ENCODE measurements around the gene NR1D1.

The NR1D1 gene

DNA sequence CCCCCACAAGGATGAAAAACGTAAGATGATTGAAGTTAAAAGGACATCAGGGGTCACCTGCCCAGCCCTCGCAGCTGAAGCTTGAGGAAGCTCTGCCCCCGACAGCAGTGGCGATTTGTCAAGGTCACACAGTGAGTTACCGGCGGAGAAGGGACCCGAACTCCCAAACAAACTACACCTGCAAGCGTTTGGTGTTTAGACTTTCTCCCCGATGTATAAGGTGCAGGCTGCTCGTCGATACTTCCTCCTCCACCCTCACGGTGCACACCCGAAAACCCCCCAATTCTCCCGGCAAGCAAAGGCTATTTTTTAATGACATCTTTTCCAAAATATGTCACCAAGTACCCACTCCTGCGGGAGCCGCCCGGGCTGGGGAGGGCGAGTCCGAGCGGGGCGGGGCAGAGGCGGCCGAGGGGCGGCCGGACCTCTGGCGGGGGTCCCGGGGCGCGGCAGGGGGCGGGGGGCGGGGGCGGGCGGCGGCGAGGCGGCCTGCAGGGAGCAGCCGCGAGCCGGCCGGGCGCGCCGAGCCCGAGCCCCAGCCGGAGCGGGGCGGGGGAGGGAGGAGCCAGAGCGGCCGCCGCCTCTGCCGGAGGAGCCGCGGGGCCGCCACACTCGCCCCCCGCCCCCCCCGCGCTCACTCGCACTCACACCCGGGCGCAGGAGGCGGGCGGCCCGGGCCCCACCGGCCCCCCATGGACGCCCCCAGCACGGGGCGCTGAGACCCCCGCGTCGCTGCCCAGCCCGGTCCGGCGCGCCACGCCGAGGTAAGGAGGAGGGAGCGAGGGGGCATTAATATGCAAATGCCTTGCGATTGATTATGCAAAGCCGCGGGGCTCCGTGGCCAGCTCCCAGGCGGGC lies 37.8 kb downstream of the NR1D1 start, which contains the start of gene THRA:
Gene THRA, plus strand, starts transcription at position 637 of the 858 bp plus-strand sequence. CDS start 11,524 bp downstream, outside the sequence.
- DNase-seq: peak; percentile 80

DNA sequence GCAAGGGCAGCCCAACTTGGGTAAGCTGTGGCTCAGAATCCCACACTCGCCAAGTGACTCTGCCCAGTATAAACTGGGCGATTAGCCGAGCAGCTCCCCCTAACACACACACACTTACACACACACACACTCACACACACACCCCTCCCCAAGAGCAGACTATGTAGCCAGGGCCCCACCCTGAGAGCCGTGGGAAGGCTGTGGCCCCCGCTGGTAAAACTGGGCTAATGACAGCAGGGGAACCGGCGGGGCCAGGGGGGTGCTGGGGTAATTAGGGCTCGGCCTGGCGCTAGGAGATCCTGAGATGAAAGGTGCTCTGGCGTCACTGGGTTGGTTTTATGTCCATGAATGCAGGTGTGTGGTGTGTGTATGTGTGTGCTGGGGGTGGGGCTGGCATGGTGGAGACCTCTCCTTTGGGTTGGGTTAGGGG lies 38.8 kb downstream of the NR1D1 start:
- no peak for DNase-seq

DNA sequence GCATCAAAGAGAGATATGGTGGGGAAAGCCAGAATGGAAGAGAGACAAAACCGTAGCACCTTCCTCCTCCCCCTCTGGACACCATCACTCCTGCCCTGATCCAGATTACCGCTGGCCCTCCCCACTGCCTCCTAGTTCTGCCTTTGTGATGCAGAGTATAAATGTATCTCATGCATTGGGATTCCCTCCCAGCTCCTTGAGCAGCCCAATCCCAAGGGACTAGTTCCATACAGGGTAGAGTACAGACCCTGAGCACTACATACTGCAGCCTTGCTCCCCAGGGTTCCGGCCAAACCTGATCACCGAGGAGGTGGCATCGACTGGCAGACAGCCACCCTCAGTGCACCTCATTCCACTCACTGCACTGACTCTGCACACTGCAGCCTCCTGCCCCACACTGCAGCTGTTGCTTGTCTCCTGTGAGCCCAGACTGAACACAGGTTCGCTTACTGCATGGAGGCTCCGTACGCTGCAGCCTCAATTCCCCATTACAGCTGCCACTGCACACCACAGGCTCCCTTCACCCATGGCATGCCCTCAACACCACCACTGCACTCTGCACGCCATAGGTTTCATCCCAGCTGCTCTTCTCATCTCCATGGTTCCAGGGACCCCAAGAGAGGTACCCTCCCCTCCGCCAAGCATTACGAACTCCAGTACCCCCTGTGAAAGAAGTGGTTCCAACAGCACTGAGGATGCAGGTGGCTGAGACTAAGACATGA lies 39.3 kb downstream of the NR1D1 start:
- DNase-seq: no peak

DNA sequence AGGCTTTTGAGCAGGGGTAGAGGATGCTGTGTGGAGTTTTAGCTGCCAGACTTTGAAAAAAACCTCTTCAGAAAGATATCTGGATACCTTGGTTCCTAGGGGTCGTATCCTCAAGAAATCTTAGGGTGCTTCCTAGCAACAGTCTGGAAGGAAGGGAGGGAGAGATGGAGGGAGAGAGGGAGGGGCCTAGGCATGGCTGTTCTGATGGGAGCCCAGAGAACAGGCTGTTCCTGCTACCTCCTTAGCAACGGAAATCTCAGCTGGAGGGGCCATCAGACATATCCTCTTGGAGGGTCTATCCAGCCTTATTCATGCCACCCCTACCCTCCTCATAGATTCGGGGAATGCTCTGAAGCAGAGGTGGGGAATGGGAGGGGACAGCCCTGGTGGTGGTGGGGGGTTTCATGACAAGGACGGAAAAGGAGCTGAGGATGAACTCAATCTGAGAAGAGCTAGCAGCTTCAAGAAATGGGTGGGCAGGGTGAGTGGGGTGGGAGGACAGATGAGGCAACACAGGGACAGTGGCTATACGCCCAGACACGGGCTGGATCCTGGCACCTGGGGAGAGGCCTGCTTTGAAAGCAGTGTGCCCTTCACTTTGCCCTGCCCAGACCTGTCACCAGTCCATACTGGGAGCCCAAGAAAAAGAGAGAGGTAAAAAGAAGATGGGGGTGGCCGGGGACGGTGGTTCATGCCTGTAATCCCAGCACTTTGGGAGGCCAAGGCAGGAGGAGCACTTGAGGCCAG lies 40.5 kb downstream of the NR1D1 start:
- no peak for DNase-seq

GRCh38 chr17:40058865-40059264 lies 41.5 kb downstream of the NR1D1 start:
- DNase-seq: no peak

DNA sequence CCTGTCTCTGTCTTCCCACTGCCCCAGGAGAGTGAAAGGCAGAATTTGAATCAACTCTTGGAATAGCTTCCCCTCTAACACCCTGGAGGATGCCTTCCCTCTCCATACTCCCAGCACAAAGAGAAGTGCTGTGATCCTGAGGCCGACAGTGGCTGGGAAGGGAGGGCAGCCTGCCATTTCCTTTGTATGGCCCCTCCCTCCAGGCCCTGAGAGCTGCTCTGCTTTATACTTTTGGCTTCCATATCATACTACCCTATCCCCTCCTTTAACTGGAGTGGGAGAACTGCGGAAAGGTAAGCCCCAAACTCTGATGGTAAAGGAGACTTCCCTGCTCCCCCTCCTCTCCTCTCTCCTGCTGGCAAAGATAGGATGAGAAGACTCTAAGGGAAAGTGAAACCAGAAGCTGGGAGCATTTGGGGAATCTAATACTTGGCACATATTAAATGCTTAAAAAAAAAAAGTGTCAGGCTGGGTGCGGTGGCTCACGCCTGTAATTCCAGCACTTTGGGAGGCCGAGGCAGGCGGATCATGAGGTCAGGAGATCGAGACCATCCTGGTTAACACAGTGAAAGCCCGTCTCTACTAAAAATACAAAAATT lies 42.1 kb downstream of the NR1D1 start:
- DNase-seq: no peak

DNA sequence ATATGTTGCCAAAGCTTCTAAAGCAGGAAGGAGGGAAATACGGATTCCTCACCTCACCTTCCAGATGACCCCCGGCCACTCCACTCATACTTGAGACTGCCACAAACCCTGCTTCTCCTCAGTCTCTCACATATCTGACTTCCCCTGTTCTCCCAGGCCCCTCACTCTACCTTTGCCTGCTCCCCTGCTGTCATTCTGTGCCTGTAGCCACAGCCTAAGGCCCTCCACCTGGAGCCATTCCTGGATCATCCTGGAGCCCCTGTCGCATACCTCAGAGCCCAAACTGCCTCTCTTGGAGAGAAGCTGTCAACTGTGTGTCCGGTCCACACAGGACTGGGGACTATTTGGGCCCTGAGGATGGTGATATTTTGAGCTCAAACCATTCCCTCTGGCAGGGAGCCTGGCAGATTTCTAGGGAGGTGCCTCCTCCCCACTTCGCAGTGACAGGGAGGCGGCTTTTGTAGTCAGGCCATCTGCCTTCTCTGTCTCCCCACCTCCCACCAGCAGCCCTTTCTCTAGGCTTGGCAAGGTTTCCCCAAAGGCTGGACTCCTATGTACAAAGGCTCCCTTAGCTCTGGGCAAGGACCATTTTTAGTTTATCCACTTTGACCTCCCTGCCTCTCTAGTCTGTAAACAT lies 43.9 kb downstream of the NR1D1 start:
- no peak for DNase-seq
